ENCODE data around the gene MTA3.
"Not testable (repeated sequence)": the region's sequence is repeated elsewhere in the genome, so short reads cannot be mapped to it uniquely, and the experiment has no call there.

The MTA3 gene

DNA sequence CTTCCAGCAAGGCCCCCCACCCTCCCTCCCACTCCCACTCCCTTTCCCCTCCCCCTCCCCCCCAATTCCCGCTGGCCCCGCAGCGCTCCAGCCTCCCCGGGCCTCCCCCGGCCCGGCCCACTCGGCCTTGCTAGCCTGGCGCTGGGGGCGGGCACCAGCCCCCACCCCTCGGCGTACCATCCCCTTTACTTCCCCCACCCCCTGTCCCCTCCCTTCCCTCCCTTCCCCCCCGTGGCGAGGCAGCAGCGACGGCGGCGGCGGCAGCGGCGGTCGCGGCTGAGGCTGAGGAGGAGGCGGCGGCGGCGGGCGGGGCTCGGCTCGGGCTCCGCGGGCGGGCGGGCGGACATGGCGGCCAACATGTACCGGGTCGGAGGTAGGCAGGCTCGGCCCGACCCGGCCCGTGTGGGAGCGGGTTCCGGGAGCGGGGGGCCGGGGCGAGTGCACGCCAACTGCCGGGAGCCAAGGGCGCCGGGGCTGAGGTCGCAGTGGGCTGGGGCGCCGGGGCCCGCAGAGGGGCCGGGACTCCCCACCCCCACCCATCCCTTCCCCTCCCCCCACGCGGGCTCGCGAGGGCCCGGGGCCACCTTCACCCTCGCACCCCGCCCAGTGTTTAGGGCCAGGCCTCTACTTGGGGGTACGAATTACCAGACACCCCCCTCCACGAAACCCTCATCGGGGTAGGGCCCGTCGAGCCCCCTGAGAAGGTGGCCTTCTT lies at the start of gene MTA3:
Gene MTA3 (plus strand): TSS at position 232 of the 715 bp plus-strand sequence. CDS start 114 bp downstream, at position 346.
- no peak for DNase-seq

GRCh38 chr2:42519624-42520023 lies 48.8 kb upstream of the MTA3 start:
- DNase-seq, result no peak

GRCh38 chr2:42522035-42522434 lies 46.4 kb upstream of the MTA3 start:
- no peak for DNase-seq

DNA sequence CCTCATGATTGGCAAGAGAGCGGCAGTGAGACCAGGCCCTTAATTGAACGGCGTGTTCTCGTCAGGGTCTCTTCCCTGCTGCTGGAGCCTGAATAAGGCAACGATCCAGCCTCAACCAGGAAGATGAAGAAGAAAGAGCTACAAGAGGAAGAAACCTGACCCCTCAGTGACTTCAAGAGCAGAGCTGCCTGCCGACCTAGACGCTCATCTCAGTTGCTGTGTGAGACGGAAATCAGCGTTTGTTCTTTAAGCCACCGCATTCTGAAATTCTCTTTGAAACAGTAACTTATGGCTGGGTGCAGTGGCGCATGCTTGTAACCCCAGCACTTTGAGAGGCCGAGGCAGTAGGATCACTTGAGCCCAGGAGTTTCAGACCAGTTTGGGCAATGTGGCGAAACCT lies 45.1 kb upstream of the MTA3 start:
- no peak for DNase-seq

- DNase-seq, result no peak
Observed at GRCh38 chr2:42532397-42532796, 36.0 kb upstream of the MTA3 start.

DNA sequence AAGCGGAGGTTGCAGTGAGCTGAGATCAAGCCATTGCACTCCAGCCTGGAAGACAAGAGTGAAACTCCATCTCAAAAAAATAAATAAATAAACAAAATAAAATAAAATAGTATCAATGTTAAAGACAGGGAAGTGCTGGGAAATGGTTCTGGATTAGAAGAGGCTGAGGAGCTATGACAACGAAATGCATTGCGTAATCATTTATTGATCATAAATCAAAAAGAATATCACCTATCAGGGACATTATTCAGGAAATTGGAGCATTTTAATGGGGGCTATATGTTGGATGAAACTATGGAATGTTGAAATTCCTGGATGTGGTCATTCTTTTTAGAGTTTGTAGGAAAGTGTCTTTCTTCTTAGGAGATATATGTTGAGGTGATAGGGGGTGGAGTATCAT lies 30.9 kb upstream of the MTA3 start:
- no peak for DNase-seq

- DNase-seq, result no peak
Observed at GRCh38 chr2:42542871-42543270, 25.6 kb upstream of the MTA3 start.

GRCh38 chr2:42545023-42545721 lies 23.3 kb upstream of the MTA3 start:
- no peak for DNase-seq

- no peak for DNase-seq
Observed at GRCh38 chr2:42545841-42546390, 22.5 kb upstream of the MTA3 start.

GRCh38 chr2:42547014-42547413 lies 21.4 kb upstream of the MTA3 start:
- DNase-seq, result no peak

DNA sequence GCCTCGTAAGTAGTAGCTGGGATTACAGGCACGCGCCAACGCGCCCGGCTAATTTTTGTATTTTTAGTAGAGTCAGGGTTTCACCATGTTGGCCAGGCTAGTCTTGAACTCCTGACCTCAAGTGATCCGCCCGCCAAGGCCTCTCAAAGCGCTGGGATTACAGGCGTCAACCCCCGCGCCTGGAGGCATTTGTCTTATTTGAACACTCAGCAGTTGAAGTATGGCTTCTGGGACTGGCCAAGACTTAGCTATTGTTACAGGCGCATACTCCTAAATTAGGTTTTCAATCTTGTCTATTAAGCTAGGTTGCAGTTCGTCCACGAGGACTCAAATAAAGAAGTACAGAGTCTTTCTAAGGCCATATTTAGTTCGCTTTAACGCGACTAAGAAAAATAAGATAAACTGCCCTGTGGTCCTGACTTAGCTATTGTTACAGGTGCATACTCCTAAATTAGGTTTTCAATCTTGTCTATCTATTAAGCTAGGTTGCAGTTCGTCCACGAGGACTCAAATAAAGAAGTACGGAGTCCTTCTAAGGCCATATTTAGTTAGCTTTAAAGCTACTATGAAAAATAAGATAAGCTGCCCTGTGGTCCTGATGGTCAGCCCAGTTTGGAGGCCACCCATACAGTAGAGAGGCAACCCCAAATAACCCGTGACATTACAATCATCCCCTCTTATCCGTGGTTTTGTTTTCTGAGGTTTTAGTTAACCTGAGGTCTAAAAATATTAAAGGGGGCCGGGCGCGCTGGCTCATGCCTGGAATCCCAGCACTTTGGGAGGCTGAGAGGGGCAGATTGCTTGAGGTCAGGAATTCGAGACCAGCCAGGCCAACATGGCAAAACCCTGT lies 20.8 kb upstream of the MTA3 start:
- no peak for DNase-seq

DNA sequence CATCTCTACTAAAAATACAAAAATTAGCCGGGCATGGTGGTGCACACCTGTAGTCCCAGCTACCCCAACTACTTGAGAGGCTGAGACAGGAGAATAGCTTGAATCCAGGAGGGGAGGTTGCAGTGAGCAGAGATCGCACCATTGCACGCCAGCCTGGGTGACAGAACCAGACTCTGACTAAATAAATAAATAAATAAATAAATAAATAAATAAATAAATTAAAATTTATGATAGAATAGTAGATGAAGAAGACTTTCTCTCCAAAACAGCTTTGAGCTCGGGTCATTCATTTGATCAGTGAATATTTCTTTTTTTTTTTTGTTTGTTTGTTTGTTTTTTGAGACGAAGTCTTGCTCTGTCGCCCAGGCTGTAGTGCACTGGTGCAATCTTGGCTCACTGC lies 17.6 kb upstream of the MTA3 start:
- no peak for DNase-seq

- DNase-seq, result no peak
Observed at GRCh38 chr2:42554392-42554791, 14.0 kb upstream of the MTA3 start.

DNA sequence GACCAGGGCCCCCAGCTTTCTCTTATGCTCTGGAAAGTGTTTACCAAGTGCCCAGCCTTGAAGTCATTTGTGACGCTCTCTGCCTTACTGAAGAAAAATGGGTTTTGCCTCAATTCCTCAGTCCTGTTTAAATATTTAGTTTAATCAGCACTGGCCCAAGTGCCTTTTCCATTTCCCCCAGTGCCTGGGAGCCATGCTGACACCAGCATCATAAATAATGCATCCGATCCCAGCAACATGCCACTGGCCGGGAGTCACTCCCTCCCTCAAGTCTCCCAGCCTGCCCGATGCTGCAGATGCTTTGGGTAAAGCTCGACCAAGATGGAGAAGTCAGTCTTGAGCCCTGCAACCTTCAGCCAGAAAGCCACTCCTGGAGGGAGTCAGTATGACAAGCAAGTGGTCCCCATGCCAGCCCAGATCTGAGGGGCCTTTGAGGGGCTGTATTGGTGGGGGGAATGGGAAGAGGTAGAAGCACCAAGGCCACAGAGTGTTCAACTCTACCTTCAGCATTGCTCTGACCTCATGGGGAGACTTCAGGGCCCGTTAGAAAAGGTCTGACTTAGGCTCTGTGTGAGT lies 12.0 kb upstream of the MTA3 start:
- DNase-seq, result no peak

DNA sequence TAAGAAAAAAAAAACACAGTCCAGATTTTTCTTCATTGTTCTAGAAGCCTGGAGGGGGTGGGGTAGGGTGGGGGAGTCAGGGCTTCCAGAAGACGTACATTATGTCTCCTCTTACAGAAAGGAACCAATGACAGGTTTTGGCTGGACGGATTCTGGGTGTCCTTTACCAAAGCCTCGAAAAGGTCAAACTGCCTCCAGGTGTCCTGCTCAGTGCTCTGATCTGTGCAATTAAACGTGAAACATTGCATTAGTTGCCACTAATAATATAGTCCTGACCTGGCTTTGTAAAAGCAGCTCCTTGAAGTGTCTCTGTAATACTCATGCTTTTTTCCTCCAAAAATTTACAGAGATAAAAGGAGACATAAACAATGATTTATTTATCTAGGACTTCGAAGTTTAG lies 11.1 kb upstream of the MTA3 start:
- no peak for DNase-seq

- DNase-seq, result no peak
Observed at GRCh38 chr2:42558827-42559226, 9.6 kb upstream of the MTA3 start.

DNA sequence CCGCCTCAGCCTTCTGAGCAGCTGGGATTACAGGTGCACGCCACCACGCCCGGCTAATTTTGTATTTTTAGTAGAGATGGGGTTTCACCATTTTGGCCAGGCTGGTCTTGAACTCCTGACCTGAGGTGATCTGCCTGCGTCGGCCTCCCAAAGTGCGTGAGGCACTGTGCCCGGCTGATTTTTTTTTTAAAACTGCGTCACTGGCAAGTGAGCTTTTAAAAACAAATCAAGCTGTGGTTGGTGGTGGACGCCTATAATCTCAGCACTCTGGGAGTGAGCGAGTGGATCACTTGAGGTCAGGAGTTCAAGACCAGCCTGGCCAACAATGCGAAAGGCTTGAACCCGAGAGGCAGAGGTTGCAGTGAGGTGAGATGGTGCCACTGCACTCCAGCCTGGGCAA lies 8.3 kb upstream of the MTA3 start:
- not testable (repeated sequence) for DNase-seq

- no peak for DNase-seq
Observed at GRCh38 chr2:42560899-42561298, 7.5 kb upstream of the MTA3 start.

GRCh38 chr2:42562474-42563144 lies 5.8 kb upstream of the MTA3 start:
- no peak for DNase-seq

DNA sequence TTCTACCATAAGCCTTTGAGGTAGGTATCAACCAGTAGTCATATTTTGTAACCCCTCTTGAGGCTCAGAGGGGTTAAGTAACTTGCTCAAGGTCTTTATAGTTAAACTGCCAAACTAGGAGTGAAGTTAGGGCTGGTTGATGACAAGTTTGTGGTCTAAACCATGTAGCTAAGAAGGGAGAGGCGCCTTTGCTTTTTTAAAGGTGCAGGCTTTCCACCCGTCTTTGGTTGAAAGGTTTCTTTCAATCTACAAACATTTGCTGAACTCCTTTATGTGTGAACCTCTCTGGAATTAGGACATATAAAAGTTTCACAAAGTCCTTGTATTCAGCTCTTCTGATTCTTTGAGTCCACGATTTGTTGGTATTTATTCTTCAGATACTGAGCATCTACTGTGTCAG lies 2.4 kb upstream of the MTA3 start:
- DNase-seq, result no peak

DNA sequence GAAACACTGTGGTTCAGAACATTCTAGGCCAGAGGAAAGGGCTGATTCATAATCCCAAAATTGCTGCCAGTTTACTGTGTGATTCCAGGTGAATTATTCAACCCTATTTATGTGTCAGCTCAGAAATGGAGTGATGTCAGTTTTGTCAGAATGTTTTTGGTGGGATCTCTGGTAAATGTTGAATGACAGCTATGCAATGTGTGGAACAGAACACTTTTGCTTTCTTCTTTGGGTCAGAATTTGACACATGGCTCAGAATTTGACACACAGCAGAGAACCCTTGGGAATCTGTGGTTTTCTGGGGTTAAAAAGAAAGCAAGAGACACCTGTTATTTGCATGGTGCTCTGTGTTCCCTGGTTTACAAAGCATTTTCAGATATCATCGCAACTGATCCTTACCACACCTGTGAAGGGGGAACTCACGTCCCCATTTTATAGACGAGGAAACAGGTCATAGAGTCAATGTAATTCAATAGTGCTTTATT lies 1.6 kb upstream of the MTA3 start:
- DNase-seq, result no peak

DNA sequence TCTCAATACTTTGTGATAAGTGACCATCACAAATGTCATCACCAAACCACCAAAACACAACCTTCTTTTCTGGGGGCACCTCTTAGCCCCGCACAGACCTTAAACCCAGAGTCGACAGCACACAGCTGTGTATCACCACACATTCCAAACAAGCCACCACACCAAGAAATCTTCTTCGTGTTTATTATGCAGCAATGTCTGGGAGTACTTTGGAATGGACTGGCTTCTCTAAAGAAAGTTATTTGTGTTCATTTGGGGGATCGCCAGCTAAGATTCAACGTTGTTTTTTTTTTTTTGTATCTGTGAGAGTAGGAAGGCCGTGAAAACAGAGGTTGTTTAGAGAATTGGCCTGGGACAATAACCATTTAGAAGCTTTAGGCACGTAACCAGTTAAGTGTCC lies 1.1 kb upstream of the MTA3 start:
- no peak for DNase-seq
